UCSD-AML1 (cell line): Measurements from ENCODE around the gene F2RL1.
A peak's percentile ranks its signal among the peaks of the same experiment; 100 is the strongest.
"Not testable (repeated sequence)": the region's sequence is repeated elsewhere in the genome, so short reads cannot be mapped to it uniquely, and the experiment has no call there.

Experiments
- DNase-seq: peaks from one replicate; lab custom pipeline; 2025; ENCODE audit not compliant: unreplicated experiment; lab: John Stamatoyannopoulos, UW

The F2RL1 gene

GRCh38 chr5:76849419-76850291 lies 30.8 kb downstream of the F2RL1 start, which contains the start of gene S100Z:
Gene S100Z, plus strand, starts transcription at chr5:76850014. Its CDS starts 25,346 bp downstream, at chr5:76875360.
- peak; percentile 56 for DNase-seq

DNA sequence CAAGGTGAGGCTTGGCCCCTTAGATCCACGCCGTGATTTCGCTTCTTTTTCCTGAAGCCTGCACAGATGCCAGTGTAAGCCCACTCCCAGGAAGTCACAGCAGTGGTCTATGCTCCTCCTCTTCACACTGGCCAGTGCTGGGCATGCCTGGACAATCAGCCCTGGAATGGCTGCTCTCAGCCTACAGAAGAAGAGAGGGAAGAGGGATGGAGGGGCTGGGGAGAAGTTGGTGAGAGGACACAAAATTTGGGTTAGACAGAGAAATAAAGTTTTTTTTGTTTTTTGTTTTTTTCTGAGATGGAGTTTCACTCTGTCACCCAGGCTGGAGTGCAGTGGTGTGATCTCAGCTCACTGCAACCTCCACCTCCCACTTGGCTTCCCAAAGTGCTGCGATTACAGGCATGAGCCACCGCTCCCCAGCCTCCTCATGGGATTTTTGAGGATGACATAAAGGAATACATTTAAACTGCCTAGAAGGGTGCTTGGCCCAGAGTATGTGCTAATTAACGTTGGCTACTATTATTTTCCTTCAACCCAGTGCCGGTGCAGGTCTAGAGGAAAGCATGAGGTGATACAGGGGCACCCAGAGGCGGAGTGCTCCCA lies 31.8 kb downstream of the F2RL1 start:
- DNase-seq: peak; percentile 45

DNA sequence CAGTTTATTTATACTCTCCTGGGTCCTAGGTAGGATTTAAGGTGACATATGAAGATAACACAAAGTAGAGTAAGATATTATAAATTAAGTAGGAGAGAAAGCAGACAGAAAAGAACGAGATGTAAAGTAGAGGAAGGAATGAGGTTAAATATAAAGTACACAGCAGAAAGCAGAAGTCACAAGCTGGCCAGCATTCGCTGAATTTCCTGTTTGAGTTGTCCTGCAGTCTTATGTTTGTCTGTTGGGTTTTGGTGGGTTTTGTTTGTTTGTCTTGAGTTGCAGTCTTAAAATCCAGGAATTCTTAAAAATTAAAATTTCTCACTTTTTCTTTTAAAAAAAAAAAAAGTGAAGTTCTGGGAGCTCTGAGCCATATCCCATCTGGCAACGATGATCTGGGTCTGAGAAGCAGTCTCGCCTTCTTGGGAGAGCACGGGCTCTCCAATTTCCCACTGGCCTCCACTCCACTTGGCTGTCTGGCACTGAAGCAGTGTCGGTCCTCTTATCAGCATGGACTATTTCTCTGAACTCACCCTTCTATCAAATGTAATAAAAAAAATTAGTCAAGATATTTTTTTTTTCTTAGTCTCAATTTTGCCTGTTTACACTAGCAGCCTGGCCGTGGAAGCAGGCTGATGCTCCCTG lies 33.0 kb downstream of the F2RL1 start:
- no peak for DNase-seq

GRCh38 chr5:76852772-76853171 lies 33.9 kb downstream of the F2RL1 start:
- DNase-seq: no peak

GRCh38 chr5:76853741-76854140 lies 34.9 kb downstream of the F2RL1 start:
- not testable (repeated sequence) for DNase-seq

DNA sequence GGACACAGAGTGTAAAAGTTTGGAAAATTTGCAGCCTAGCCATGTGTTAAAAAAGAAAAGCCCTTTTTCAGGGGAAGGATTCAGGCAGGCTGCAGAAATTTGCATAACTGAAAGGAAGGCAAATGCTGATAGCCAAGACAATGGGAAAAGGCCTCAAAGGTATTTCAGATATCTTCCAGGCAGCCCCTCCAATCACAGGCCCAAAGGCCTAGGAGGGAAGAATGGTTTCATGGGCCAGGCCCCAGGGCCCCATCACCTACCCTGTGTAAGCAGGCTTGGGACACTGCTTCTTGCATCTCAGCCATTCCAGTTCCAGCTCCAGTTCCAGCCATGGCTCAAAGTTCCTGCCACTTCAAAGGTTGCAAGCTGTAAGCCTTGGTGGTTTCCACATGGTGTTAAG lies 35.8 kb downstream of the F2RL1 start:
- no peak for DNase-seq

DNA sequence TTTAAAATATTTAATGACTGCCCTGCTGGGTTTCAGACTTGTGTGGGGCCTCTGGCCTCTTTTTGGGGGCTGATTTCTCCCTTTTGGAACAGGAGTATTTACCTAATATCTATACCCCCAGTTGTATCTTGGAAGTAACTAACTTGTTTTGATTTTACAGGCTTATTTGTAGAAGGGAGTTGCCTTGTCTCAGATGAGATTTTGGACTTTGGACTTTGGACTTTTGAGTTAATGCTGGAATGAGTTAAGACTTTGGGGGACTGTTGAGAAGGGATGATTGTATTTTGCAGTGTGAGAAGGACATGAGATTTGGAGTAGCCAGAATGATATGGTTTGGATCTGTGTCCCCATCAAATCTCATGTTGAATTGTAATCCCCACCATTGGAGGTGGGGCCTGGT lies 36.7 kb downstream of the F2RL1 start:
- not testable (repeated sequence) for DNase-seq

GRCh38 chr5:76855961-76856360 lies 37.1 kb downstream of the F2RL1 start:
- peak; percentile 63 for DNase-seq

GRCh38 chr5:76856800-76857199 lies 38.0 kb downstream of the F2RL1 start:
- peak; percentile 17 for DNase-seq

GRCh38 chr5:76859591-76860247 lies 40.9 kb downstream of the F2RL1 start:
- no peak for DNase-seq

GRCh38 chr5:76861612-76862011 lies 42.8 kb downstream of the F2RL1 start:
- no peak for DNase-seq

DNA sequence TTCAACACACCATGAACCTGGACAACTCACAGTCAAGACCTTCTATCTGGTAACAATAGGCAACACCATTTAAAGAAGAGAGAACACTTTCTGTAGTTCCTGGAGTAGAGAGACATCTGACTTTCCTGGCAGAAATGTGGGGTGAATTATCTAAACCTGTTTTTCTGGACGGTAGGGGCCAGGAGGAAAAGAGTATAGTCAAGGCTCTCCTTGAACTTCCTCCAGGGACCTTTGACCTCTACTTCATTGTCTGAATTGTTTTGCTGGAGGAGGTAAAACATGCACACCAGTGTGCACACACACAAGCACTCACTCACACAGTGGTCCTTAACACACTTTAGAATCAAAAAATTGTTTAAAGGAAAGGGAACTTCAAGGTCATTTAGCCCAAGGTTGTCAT lies 44.2 kb downstream of the F2RL1 start:
- DNase-seq: no peak

- no peak for DNase-seq
Observed at GRCh38 chr5:76866503-76866902, 47.7 kb downstream of the F2RL1 start.

DNA sequence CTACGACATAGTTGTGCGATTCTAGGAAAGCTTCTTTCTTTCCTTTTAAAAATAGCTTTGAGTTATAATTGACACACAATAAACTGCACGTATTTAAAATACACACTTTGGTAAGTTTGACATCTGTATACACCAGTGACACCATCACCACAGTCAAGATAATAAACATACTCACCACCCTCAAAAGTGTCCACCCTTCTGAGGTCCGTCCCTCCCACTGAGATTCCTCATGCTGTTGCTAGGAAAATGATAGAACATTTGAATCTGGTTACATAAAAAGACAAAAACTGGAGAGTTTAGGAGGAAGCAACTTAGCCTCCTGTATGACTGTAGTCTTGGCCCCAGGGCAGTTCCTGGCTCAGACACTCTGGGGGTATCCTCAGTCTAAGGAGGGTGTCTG lies 48.2 kb downstream of the F2RL1 start:
- no peak for DNase-seq

DNA sequence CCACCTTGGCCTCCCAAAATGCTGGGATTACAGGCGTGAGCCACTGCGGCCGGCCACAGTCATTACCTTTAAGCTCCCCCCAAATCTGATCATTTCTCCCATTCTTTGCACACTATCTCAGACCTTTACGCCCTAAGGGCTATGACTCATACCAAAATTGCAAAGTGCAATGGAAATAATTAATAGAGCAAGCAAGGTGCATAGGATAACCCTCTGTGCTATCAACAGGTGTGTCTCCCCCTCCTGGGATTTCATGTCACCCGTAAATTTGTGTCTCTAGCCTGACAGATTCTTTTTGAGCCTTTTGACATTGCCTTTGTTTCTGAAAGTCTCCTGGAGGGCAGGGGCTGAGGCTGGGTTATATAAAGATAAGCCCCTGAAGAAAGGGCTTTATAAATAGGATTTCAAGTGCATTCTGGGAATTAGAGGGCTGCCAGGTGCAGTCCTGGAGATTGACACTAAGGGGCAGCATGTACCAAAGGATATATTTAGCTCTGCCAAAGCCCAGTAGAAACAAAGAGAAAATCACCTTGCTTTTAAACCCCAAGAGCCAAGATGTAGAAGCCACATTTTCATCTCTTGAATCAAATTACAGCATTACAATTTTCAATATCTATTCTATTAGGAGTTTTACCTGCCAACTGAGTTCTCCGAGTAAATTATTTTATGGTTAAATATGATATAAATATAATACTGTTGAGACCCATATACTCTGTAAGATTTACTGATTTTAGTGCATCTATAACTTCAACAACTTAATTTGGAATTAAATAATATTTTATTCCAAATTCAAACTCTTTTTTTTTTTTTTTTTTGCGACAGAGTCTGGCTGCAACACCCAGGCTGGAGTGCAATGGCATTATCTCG lies 49.2 kb downstream of the F2RL1 start:
- DNase-seq: peak; percentile 54

DNA sequence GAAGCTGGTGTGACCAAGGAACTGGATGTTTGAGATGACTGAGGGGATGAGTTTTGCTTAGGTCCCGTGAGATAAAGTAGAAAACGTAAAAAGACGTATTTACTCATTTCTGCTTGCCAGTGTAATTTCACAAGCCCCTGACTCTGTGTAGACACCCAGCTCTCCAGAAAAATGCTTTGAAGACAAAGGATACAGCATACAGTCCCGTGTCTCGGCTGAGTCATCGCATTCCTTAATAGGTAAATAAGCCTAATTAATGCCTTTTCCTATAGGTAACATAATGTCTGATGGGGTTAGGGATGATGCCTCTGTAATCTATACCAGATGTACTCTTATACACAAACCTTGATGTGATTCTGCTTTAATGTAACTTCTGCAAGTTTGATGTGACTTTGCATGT lies 51.2 kb downstream of the F2RL1 start:
- no peak for DNase-seq

DNA sequence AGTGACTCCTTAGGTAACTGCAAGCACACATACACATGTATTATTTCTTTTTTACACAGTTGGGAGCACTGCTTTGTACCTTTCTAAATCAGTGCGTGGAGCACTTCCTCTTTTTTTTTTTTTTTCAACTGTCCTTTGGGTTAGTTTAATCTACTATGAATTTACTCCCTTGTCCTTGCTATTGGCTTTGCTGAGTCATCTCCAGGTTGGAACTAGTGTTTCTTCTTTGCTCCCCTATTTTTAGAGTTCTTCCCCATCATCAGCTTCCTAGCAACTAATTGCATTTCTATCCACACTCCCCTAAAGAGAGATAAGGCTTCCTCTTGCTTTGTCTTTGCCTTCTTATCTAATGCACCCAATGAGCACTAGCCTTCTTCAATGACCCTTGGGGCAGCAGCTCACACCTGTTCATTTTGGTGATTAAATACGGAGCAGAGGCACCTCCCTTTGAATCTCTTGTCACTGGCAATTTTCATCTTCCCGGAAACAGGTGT lies 55.3 kb downstream of the F2RL1 start:
- DNase-seq: no peak
